Astrocyte of the spinal cord (primary cell): ENCODE results near the gene ABCA4.

Experiments used
- DNase-seq: peaks from one replicate; pipeline ENCODE4 v3.0.0; 2011; ENCODE audit warnings: low read depth, low spot score
- H3K4me3 ChIP-seq: 2 replicates; pipeline ENCODE4 v1.5.1; 2011; ENCODE audit warnings: low read depth, mild to moderate bottlenecking, low read length, moderate library complexity
- in situ Hi-C: cut with HindIII; loops from 2 replicates; pipeline ENCODE4 v1.10.0; 2017; ENCODE audit warnings: low sequenced_read_pairs
- TF ChIP-seq, protein P1 (sequence below): IDR thresholded peaks from 2 replicates; pipeline ENCODE4 v1.5.1; 2012; ENCODE audit warnings: low read depth, mild to moderate bottlenecking, low read length, inconsistent platforms

The ABCA4 gene

DNA sequence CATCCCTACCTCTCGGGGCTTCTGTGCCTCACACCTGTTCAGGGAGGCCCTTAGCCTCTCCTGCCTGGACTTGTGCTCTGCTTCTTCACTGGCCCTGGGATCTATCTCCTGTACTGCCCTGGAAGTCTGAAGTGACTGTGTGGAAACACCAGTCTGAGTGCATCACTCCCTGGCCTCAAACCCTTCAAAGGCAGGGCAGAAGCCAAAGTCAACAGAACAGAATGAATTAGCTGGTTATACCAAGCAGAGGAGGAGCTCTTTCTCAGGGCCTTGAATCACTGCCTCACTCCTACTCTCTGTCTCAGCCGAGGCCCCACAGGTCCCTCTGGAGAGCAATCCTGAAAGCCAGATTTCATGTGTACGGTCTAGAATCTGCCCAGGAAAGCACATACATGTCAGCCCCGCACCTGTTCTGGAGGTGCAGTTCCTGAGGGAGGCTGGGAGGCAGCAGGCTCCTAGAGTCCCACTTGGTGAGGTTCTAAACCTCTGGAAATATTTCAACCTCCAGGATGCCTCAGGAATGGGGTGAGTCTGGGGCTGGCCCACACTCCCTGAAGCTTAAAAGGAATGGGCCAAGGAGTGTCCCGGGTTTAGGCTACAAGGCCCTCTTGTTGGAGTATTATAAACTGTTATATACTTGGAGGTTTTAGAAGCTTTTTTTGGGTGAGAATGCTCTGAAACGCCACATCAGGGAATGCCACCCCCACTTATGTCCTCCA lies 98.3 kb downstream of the ABCA4 start:
- in situ Hi-C loops = no loop called here
- TF ChIP-seq, protein P1, sequence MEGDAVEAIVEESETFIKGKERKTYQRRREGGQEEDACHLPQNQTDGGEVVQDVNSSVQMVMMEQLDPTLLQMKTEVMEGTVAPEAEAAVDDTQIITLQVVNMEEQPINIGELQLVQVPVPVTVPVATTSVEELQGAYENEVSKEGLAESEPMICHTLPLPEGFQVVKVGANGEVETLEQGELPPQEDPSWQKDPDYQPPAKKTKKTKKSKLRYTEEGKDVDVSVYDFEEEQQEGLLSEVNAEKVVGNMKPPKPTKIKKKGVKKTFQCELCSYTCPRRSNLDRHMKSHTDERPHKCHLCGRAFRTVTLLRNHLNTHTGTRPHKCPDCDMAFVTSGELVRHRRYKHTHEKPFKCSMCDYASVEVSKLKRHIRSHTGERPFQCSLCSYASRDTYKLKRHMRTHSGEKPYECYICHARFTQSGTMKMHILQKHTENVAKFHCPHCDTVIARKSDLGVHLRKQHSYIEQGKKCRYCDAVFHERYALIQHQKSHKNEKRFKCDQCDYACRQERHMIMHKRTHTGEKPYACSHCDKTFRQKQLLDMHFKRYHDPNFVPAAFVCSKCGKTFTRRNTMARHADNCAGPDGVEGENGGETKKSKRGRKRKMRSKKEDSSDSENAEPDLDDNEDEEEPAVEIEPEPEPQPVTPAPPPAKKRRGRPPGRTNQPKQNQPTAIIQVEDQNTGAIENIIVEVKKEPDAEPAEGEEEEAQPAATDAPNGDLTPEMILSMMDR = no peak
- no peak overlapping the region for H3K4me3 ChIP-seq
- DNase-seq = peak; percentile 97

DNA sequence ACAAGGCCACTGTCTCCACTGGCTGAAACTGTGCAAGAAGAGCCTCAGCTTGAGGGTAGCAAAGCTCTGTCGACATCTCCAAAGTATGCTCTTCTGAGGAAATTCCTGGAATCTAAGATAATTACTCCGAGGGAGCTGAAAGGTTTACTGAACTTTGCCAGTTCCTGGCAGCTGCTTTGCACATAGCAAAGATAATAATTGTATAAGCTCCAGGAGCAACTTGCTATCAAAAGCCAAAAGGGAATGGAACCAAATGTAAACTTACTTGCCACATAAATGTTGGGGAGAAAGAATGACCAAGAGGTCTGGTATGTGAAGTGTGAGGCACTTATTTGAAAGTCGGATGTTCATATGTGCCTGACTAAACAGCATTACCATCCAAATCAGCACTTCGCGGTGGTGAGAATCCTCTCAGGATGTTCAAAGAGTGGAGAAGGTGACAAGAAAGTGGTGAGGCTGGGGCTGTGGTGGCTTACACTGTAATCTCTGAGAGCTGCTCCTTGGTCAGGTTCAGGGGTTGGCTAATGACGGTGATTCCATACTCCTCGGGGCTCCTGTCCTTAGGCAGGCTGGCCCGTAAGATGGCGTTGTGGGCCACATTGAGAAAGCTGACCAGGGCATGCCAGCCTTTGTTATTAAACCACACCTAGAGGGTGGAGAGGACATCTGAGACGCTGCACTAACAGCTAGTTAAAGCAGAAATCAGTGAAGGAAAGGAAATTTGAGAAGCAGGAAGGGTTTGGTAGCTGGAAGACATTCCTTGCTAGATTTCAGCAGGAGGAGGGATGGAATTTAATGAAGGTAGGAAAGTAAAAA lies 100.0 kb downstream of the ABCA4 start:
- in situ Hi-C loops = no loop called here
- DNase-seq = peak; percentile 91
- TF ChIP-seq, protein P1 = no peak
- no peak overlapping the region for H3K4me3 ChIP-seq

DNA sequence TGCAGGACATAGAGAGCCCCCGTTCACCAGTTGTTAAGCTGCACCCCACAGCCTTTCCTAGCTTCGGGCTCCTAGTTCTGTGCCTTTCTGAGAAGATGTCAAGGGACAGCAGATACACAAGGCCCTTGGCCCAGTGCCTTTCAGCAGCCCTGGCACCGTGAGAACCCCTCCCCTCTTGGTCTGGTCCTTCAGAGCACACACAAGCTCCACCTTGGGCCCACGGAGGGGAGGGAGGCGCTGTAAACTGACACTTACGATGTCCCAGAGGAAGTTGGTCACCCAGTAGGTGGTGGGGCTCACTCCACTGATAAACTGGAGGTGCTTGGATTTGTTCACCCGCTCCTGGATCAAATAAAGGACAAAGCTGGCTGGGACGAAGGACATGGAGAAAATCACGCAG lies 101.6 kb downstream of the ABCA4 start:
- H3K4me3 ChIP-seq = no peak overlapping the region
- no peak for DNase-seq
- in situ Hi-C loops = no loop called here
- TF ChIP-seq, protein P1 = no peak

DNA sequence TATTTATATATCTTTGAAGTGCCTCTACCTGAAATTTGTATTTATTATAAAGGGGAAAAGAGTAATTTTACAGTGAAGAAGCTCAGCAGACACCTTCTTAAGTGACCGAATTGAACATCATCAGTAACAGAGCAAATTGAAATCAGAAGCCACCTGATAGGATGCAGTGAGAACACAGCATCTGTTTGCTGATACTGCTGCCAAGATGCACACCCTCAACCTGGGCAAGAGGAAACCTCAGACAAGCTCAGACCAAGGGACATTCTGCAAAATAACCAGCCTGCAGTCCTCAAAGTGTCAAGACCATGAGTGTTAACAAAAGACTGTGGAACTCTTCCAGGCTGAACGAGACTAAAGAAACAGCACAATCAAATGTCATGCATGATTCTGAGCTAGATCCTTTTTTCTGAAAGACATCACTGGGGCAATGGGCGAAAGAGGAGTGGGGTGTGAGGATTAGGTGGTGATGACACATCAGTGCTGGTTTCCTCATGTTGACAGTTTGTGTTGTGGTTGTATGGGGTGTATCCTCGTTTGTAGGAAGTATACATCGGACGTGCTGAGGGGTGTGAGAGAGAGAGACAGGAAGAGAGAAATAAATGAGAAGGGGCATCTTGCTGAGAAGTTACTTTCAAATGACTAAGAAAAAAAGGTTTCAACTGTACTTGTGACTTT lies 103.7 kb downstream of the ABCA4 start:
- DNase-seq = no peak
- in situ Hi-C loops = no loop called here

DNA sequence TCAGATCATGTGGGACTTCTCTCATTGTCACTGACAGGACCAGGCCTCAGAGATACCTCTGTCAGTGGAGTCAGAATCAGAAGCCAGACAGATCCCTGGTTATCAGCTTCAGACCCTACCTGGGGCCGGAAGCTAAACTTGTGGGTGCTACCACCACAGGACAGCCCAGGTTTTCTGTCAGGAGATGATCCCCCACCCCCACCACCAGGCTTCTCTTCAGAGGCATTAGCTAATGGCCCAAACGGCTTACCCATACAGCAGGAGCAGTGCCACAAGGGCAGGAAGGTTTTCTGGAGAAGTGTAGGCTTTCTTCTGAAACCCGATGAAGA lies 105.5 kb downstream of the ABCA4 start:
- TF ChIP-seq, protein P1 = no peak
- no peak overlapping the region for H3K4me3 ChIP-seq
- in situ Hi-C loops = no loop called here
- no peak for DNase-seq

More for the DNA sequence above, 103.7 kb downstream of the ABCA4 start:
- TF ChIP-seq, protein P1 = no peak
- no peak overlapping the region for H3K4me3 ChIP-seq

DNA sequence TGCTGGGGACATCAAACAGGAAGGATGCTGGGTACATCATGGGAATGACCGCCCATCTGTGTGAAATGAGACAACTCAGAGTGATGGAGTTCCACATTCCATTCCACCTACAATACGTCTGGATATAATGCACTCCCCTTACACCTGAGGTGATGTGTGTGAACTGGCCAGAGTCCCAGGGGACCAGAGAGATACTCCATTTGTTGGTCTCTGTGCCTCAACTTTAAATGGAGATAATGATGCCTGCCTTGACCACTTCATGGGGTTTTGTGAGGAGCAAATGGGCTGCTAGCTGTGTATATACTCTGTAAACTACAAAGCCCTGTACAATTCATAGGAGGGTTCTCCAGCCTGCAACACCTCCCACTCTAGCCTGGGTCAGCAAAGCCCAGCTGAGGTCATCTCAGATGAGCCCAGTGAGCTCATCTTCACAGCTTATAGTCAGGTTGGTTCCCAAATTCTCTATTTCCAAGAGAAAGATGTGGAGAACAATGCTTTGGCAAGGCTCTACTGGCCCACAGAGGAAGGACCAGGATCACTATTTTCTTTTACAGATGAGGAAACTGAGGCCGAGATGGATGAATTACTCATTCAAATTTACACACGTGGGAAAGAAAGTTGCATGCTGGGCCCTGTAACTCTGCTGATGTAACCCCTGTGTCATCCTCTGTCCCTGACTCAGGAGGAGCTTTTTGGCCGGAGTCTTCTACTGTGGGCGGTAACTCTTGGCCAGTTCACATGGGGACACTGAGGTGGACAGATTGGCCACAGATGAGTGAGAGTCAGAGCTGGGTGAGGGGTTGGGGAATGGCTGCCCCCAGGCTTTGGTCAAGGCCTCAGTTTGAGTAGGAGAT lies 106.1 kb downstream of the ABCA4 start:
- DNase-seq = no peak
- in situ Hi-C loops = no loop called here
- H3K4me3 ChIP-seq = no peak overlapping the region
- TF ChIP-seq, protein P1 = no peak
